GM21619 (cell line): ENCODE measurements around the gene CTNNA1.
A peak's percentile ranks its signal among the peaks of the same experiment; 100 is the strongest.

Experiments used
- ATAC-seq: cut with Tn5 transposase; IDR thresholded peaks from one replicate; pipeline ENCODE4 v1.9.1; 2021; ENCODE audit not compliant: unreplicated experiment

Gene CTNNA1

GRCh38 chr5:138947780-138948179 is 194.6 kb downstream of the CTNNA1 start:
- no peak for ATAC-seq

DNA sequence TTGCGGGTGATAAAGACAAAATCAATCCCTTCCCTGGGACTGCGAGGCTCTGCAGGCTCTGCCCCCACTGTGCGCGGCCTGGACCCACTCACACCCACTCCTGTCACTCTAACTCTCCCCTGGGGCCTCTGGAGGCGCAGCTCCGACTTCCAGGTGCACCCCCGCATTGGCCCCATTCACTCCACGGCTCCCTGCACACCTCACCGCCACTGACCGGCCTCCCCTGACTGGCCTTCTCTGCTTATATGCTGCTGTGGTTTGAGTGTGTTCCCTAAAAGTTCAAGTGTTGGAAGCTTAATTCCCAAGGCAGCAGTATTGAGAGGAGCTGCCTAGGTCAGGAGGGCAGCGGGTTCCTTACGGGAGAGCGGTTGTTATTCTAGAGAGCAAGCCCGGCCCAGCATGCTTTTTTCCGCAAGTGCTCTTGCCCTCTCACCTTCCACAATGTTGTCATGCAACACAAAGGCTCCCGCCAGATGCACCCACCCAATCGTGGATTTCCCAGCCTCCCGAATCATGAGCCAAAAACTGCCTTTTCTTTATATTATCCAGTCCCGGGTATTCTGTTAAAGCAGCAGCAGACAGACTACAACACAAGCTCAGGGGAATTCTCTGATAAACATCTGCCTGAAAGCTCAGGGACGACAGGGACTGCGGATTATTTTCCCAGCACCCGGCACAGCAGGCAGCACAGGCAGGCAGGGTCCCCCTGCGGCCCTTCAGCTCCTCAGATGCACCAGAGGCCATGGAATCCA is 195.4 kb downstream of the CTNNA1 start:
- ATAC-seq: no peak

- ATAC-seq: no peak
Observed at GRCh38 chr5:138949223-138949574, 196.0 kb downstream of the CTNNA1 start.

DNA sequence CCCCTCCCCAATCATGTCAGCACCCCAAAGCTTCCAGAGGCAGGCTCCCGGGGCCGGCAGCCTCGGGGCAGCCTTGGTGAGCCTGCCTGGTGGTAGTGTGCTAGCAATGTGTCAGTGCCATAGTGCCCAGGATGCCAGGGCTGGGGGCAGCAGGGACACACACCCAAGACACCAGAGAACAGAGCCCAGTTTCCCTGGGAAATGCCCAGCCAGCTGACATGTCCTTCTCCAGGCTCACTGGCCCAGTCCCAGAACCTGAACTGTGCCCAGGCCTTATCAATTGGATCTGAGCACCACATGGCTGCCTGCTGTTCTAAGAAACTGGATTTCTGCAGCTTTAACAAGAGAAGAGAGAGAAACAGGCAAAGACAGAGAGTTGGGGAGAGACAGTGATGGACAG is 196.8 kb downstream of the CTNNA1 start:
- ATAC-seq: no peak

- ATAC-seq: no peak
Observed at GRCh38 chr5:138950421-138951031, 197.3 kb downstream of the CTNNA1 start.

DNA sequence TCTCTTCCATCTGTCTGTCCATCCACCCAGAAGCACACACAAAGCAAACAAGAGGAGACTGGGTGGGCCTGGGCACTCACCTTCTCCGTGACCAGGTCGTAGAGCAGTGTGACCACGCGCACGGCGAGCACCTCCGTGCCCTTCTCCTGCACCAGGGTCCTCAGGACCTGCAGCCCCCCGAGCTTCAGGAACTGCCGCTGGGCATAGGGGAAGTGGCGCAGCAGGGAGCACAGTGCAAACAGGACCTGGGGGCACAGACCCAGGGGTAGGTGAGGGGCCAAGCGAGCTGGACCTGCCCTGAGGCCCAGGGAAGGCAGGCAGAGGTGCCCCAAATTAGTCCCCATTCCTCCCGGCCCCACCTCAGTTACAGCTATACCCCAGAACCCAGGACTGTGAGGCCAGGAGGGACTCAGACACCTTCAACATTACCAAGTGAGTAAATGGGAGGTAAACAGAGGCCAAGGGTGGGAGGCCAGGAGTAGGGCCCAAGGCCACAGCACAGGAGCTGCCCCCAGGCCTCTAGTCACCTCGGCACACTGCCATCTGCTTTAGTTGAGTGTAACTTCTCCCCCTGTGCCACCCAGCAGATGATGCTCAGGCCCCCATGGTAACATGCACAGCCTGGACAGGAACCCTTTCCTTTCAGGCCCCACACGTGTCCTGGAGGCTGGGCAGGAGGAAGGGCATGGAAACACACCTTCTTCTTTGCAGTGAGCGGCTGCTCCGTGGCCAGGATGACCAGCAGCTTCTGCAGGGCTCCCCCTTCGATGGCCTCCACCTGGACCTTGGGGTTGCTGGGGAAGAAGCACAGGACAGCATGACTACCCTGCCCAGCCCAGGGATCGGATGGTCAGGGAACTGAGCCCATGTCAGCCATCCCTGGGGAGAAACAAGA is 198.1 kb downstream of the CTNNA1 start:
- no peak for ATAC-seq

DNA sequence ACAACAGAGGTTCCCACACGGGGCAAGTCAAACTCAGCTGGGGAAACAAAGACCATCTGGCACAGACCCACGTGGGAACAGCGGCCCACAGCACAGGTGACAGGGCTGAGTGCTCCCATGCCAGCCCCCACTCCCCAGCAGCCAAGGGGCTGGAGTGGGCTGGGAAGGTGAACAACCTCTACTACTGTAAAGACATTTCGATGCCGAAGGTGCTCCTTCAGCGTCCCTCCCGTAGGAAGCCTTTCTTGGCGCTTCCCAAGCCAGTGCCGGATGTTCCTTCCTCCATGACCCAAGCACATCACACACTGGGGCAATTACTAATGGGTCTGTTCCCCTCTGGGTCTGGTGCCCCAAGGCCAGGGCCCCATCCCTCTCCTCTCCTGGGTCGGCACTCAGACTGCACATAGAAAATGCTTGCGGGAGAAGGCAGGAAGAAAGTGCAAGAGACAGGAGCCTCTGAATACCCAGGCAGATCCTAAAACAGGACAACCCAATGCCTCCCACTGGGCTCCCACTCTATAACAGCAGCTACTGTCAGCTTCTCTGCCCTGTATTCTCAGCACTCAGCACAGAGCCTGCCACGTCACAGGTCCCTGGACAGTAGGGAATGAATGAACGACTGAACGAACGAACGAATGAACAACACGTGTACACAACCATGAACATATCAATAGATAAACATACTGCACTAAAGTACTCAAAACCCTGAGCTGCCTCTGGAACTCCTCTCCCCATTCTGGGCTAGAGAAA is 198.9 kb downstream of the CTNNA1 start:
- no peak for ATAC-seq

DNA sequence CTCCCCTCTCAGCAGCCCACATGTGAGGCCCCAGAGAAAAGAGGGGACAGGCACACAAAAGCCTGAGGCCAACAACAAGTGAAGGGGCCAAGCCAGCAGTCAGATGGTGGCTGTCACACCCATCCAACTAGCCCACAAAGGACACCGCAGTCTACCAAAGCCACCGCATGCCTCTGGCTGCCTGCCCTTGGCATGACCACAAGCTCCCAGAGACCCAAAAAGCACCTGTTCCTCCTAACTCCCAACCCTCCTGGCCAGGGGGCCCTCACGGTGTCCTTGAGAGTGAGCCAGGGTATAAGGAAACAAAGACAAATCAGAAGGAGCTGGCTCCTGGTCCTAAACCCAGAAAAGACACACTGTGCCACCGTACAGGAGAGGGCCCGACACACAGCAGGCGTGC is 199.7 kb downstream of the CTNNA1 start:
- ATAC-seq: no peak

- peak; percentile 80 for ATAC-seq
Observed at GRCh38 chr5:138953387-138954256, 200.4 kb downstream of the CTNNA1 start.

DNA sequence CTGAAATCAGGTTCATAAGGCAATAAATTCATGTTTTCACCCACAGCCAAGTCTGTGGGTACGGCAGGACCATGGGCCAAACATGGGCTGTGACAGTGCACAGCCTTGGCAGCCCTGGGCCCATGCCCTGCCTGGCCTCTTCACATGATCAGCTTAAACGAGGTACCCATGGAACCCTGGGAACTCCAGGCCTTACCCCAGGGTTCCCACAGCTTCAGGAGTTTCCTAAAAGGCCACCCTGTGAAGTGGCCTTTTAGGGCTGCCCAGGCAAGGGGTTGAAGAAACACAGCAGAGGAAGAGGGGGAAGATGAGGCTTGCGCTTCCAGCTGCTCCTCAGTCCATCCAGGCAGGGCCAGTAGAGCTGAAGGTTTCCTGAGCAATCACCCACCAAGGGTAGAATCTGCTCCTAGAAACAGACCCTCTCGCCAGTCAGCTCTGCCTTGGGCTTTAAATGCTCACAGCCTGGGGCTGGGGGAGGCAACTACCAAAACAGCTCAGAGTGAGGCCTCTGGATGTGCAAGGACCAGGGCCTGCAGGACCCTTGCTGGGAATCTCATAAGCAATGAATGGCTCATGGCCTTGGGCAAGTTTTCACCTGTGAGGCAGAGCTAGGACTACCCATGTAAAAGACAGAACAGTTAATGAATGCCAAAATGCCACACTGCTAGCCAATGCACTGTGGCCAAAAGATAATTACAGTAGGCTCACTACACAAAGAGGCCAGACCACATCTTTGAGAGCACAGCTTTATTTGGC is 201.2 kb downstream of the CTNNA1 start:
- no peak for ATAC-seq

- no peak for ATAC-seq
Observed at GRCh38 chr5:138955013-138955660, 201.9 kb downstream of the CTNNA1 start.

DNA sequence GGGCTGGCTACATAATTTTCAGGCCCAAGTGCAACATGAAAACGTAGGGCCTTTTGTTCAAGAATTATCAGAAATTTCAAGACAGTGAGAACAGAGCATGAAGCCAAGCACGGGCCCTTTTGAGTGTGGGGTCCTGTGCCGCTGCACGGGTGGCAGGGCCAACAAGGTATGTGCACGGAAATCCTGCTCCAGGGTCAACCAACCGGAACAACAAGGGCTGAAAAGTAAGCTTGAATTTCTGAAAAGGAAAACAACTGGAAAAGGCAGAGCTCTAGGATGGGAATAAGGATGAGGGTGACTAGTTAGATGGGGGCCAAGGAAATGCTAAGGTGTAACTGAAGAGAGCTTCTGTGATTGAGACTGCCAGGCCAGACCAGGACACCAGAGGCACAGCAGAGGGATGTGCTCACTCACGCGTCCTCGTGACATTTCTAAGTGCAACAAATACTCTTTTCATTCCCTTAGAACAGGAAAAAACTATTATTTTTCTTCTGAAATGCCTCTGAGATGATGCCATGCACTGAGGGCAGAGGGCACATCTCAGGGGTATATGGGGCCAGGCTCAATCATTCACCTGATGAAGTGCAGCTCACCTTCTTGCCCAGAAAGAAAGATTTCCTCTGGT is 202.6 kb downstream of the CTNNA1 start:
- ATAC-seq: no peak

- ATAC-seq: no peak
Observed at GRCh38 chr5:138956801-138957200, 203.6 kb downstream of the CTNNA1 start.

GRCh38 chr5:138960145-138960692 is 207.0 kb downstream of the CTNNA1 start:
- no peak for ATAC-seq

DNA sequence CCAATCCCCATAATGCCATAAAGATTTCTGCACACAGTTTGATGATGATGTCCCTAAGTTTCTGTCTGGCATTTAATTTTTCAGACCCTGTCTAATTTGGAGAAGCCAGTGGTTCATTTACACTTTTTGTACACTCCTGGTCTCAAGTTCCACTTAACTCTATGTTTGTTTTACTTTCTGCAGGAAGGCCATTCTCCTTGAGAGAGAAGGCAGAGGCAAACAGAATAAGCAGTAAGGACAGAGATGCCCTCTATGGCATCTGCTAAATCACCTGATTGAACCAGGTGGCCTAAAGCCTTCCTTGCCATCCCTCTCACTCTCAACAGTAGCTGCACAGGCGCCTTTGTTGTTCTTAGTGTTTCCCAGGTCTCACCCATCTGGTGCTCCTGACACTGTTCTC is 208.0 kb downstream of the CTNNA1 start:
- no peak for ATAC-seq

DNA sequence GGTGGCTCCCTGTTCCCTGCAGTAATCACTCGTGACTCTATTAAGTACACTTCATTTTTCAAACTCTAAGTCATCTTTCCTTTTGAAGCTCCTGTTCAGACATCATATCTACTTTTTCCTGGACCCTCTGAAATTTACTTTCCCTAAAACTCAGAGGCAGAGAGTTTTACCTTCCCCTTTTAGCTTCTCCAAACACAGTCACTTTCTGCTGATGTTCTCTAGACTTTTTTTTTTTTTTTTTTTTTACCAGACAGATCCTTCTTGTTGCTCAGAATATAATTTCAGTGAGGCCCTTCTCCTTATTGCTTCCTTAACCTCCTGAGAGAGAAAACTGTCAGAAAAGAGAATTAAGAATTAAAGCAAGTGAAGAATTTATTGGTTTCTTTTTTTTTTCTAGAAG is 208.5 kb downstream of the CTNNA1 start:
- no peak for ATAC-seq

GRCh38 chr5:138962614-138963370 is 209.6 kb downstream of the CTNNA1 start:
- no peak for ATAC-seq
